Mesenchymal stem cell (in vitro differentiated cells and primary cell): Measurements from ENCODE around the gene LYZL2.
"Not testable (repeated sequence)": the region's sequence is repeated elsewhere in the genome, so short reads cannot be mapped to it uniquely, and the experiment has no call there.

Experiments used
- DNase-seq: peaks from one replicate; pipeline ENCODE4 v3.0.0-alpha.2; 2013
- H2AFZ ChIP-seq: one replicate; pipeline ENCODE4 v1.6.1; 2013; ENCODE audit warnings: low read depth, mild to moderate bottlenecking, control low read depth, inconsistent platforms, low read length, moderate library complexity
- H2AK5ac ChIP-seq: 2 replicates; pipeline ENCODE4 v1.6.1; 2013; ENCODE audit warnings: low read length, moderate library complexity, mild to moderate bottlenecking, inconsistent platforms; ENCODE audit not compliant: severe bottlenecking
- H2BK120ac ChIP-seq: one replicate; pipeline ENCODE4 v1.6.1; 2013; ENCODE audit warnings: low read depth, mild to moderate bottlenecking, inconsistent platforms, low read length, moderate library complexity
- H2BK12ac ChIP-seq, 2 experiments: one replicate each; pipeline ENCODE4 v1.6.1; 2013; ENCODE audit warnings: inconsistent platforms in 2 of 2, low read length in 2 of 2, mild to moderate bottlenecking in 2 of 2, moderate library complexity in 2 of 2, control low read depth in 1 of 2
- H2BK15ac ChIP-seq: one replicate; pipeline ENCODE4 v1.6.1; 2013; ENCODE audit warnings: mild to moderate bottlenecking, low read depth, inconsistent platforms; ENCODE audit not compliant: poor library complexity, severe bottlenecking
- H2BK5ac ChIP-seq: 2 replicates; pipeline ENCODE4 v1.6.1; 2013; ENCODE audit warnings: low read depth, mild to moderate bottlenecking, low read length, control low read depth, inconsistent platforms; ENCODE audit not compliant: poor library complexity, severe bottlenecking
- H3K14ac ChIP-seq, 2 experiments: one replicate each; pipeline ENCODE4 v1.6.1; 2013; ENCODE audit warnings: inconsistent platforms in 2 of 2, low read length in 2 of 2, control low read depth in 1 of 2, mild to moderate bottlenecking in 1 of 2, moderate library complexity in 1 of 2
- H3K18ac ChIP-seq, 2 experiments: one replicate each; pipeline ENCODE4 v1.6.1; 2013; ENCODE audit warnings: inconsistent platforms in 2 of 2, low read length in 2 of 2, control low read depth in 1 of 2, low read depth in 1 of 2, mild to moderate bottlenecking in 1 of 2
- H3K23ac ChIP-seq, 2 experiments: one replicate each; pipeline ENCODE4 v1.6.1; 2013; ENCODE audit warnings: inconsistent platforms in 2 of 2, low read length in 2 of 2, mild to moderate bottlenecking in 2 of 2, moderate library complexity in 2 of 2, control low read depth in 1 of 2
- H3K27ac ChIP-seq: 2 replicates; pipeline ENCODE4 v1.5.1; 2013; ENCODE audit warnings: mild to moderate bottlenecking, moderate library complexity, low read length, control low read depth, inconsistent platforms; ENCODE audit not compliant: poor library complexity, severe bottlenecking
- H3K27me3 ChIP-seq, 2 experiments: 2 replicates each; pipeline versions ENCODE4 v1.6.1 to v1.7.0; 2013; ENCODE audit warnings: low read length in 2 of 2, mild to moderate bottlenecking in 2 of 2, moderate library complexity in 2 of 2, control low read depth in 1 of 2, inconsistent platforms in 1 of 2; ENCODE audit not compliant: control insufficient read depth in 1 of 2, insufficient read depth in 1 of 2
- H3K36me3 ChIP-seq, 2 experiments: 2 replicates each; pipeline versions ENCODE4 v1.6.1 to v1.7.0; 2013; ENCODE audit warnings: low read length in 2 of 2, control low read depth in 1 of 2, inconsistent platforms in 1 of 2, low read depth in 1 of 2, mild to moderate bottlenecking in 1 of 2; ENCODE audit not compliant: insufficient read depth in 2 of 2, control insufficient read depth in 1 of 2
- H3K4ac ChIP-seq, 2 experiments: one replicate each; pipeline ENCODE4 v1.6.1; 2013; ENCODE audit warnings: inconsistent platforms in 2 of 2, low read length in 2 of 2, mild to moderate bottlenecking in 2 of 2, moderate library complexity in 2 of 2, control low read depth in 1 of 2, low read depth in 1 of 2
- H3K4me1 ChIP-seq: 2 replicates; pipeline ENCODE4 v1.6.1; 2013; ENCODE audit warnings: low read depth, low read length, control low read depth; ENCODE audit not compliant: control insufficient read depth, insufficient read depth
- H3K4me2 ChIP-seq: 2 replicates; pipeline ENCODE4 v1.6.1; 2013; ENCODE audit warnings: low read length, mild to moderate bottlenecking, inconsistent platforms; ENCODE audit not compliant: poor library complexity, severe bottlenecking
- H3K4me3 ChIP-seq, 2 experiments: 2 replicates each; pipeline versions ENCODE4 v1.5.1 to v1.7.0; 2013; ENCODE audit warnings: low read length in 2 of 2, mild to moderate bottlenecking in 2 of 2, control low read depth in 1 of 2, low read depth in 1 of 2; ENCODE audit not compliant: insufficient read depth in 1 of 2
- H3K79me1 ChIP-seq: replicated peaks from 2 replicates; pipeline ENCODE4 v1.6.1; 2013; ENCODE audit warnings: mild to moderate bottlenecking, control low read depth, low read length, inconsistent platforms; ENCODE audit not compliant: poor library complexity, severe bottlenecking
- H3K9ac ChIP-seq: 2 replicates; pipeline ENCODE4 v1.7.0; 2013; ENCODE audit warnings: mild to moderate bottlenecking, low read length, moderate library complexity
- H3K9me3 ChIP-seq: 2 replicates; pipeline ENCODE4 v1.7.0; 2013; ENCODE audit warnings: mild to moderate bottlenecking, low read length; ENCODE audit not compliant: control insufficient read depth
- H4K8ac ChIP-seq: one replicate; pipeline ENCODE4 v1.6.1; 2013; ENCODE audit warnings: inconsistent platforms, mild to moderate bottlenecking, low read length, moderate library complexity
- H4K91ac ChIP-seq: one replicate; pipeline ENCODE4 v1.6.1; 2013; ENCODE audit warnings: mild to moderate bottlenecking, low read length, inconsistent platforms
- WGBS: methylation state at CpG from one replicate; pipeline ENCODE4 v1.1.7; 2013; ENCODE audit warnings: mixed read lengths; 5-methylcytosine and 5-hydroxymethylcytosine counted together

The LYZL2 gene

GRCh38 chr10:30600005-30600404, 29.5 kb downstream of the LYZL2 start:
- peak; percentile 13 for DNase-seq
- WGBS: 67% methylated on average over 1 of the region's 2 CpGs
- H4K91ac ChIP-seq: no peak overlapping the region

GRCh38 chr10:30598105-30598776, 31.3 kb downstream of the LYZL2 start:
- Histone ChIP-seq H3K4me1 (peaks cover 4% of the 10 kb centered on the region), H3K4ac (no peak overlapping the region), H3K18ac (no peak overlapping the region)

More at GRCh38 chr10:30600005-30600404, 29.5 kb downstream of the LYZL2 start:
- Histone ChIP-seq H3K4me2 (no peak overlapping the region), H2BK12ac (no peak overlapping the region), H3K4ac (no peak overlapping the region), H3K18ac (no peak overlapping the region), H2BK120ac (no peak overlapping the region), H2AFZ (no peak overlapping the region), H3K27ac (no peak overlapping the region), H2AK5ac (no peak overlapping the region), H4K8ac (no peak overlapping the region), H3K4me3 (no peak overlapping the region), H3K9ac (no peak overlapping the region), H2BK5ac (no peak overlapping the region), H2BK15ac (no peak overlapping the region), H3K27me3 (no peaks in the 10 kb centered on the region), H3K23ac (no peak overlapping the region), H3K36me3 (no peaks in the 10 kb centered on the region), H3K9me3 (no peaks in the 10 kb centered on the region), H3K14ac (no peak overlapping the region), H3K4me1 (peaks cover 4% of the 10 kb centered on the region), H3K79me1 (no peaks in the 10 kb centered on the region)

GRCh38 chr10:30597433-30597824, 32.1 kb downstream of the LYZL2 start:
- peaks cover 10 to 17% of the 10 kb centered on the region in 2 experiments for H3K27me3 ChIP-seq
- 43% methylated on average over 3 of the region's 7 CpGs for WGBS
- H3K27ac ChIP-seq: not testable (repeated sequence)

More at GRCh38 chr10:30598105-30598776, 31.3 kb downstream of the LYZL2 start:
- H3K36me3 ChIP-seq: no peaks in the 10 kb centered on the region
- no peaks in the 10 kb centered on the region for H3K79me1 ChIP-seq
- no peak overlapping the region for H4K8ac ChIP-seq
- no peak overlapping the region for H2AFZ ChIP-seq
- H2BK120ac ChIP-seq: no peak overlapping the region
- no peak overlapping the region for H3K23ac ChIP-seq
- H3K9me3 ChIP-seq: no peaks in the 10 kb centered on the region
- H3K14ac ChIP-seq: no peak overlapping the region
- H3K27ac ChIP-seq: no peak overlapping the region
- no peak for DNase-seq
- H3K27me3 ChIP-seq: peaks cover 7 to 14% of the 10 kb centered on the region in 2 experiments
- no peak overlapping the region for H3K9ac ChIP-seq
- no peak overlapping the region for H4K91ac ChIP-seq
- 90% methylated on average over 3 of the region's 8 CpGs for WGBS
- H3K4me3 ChIP-seq: no peak overlapping the region
- no peak overlapping the region for H2AK5ac ChIP-seq
- no peak overlapping the region for H2BK5ac ChIP-seq
- H3K4me2 ChIP-seq: no peak overlapping the region
- H2BK15ac ChIP-seq: no peak overlapping the region
- H2BK12ac ChIP-seq: no peak overlapping the region

GRCh38 chr10:30596493-30597432, 32.8 kb downstream of the LYZL2 start:
- not testable (repeated sequence) for H3K9ac ChIP-seq, DNase-seq, H3K36me3 ChIP-seq, H3K23ac ChIP-seq, H3K9me3 ChIP-seq, H2BK15ac ChIP-seq, H2BK120ac ChIP-seq, H3K4ac ChIP-seq, H3K14ac ChIP-seq, H3K4me1 ChIP-seq, H2AK5ac ChIP-seq, H2AFZ ChIP-seq, H3K27ac ChIP-seq, H3K79me1 ChIP-seq, H2BK12ac ChIP-seq, H3K4me3 ChIP-seq, H4K91ac ChIP-seq, H4K8ac ChIP-seq, H2BK5ac ChIP-seq, H3K18ac ChIP-seq
- peaks cover 10 to 20% of the 10 kb centered on the region in 2 experiments for H3K27me3 ChIP-seq
- H3K4me2 ChIP-seq: peak overlapping the region; percentile 48
- WGBS: 41% methylated on average over 5 of the region's 12 CpGs

More at GRCh38 chr10:30597433-30597824, 32.1 kb downstream of the LYZL2 start:
- H3K9ac ChIP-seq, H3K4me2 ChIP-seq, H2BK120ac ChIP-seq, DNase-seq, H2BK5ac ChIP-seq, H3K79me1 ChIP-seq, H4K91ac ChIP-seq, H3K9me3 ChIP-seq, H3K23ac ChIP-seq, H2AFZ ChIP-seq, H4K8ac ChIP-seq, H3K14ac ChIP-seq, H2BK12ac ChIP-seq, H3K4ac ChIP-seq, H3K36me3 ChIP-seq, H3K4me1 ChIP-seq, H3K4me3 ChIP-seq, H3K18ac ChIP-seq, H2BK15ac ChIP-seq, H2AK5ac ChIP-seq: not testable (repeated sequence)
